ENCODE data around the gene ZNF654. TPM values are rescaled to one million over a fixed set of nuclear protein-coding genes. Genes with fewer than 3 reads are reported as not detected.

ZNF654 gene
- total and polyA plus RNA-seq, 2 of the 13 experiments (the other 11 are each of a cell fraction or from before 2014, with no cell fraction given): 1.8 to 4.1 TPM

DNA sequence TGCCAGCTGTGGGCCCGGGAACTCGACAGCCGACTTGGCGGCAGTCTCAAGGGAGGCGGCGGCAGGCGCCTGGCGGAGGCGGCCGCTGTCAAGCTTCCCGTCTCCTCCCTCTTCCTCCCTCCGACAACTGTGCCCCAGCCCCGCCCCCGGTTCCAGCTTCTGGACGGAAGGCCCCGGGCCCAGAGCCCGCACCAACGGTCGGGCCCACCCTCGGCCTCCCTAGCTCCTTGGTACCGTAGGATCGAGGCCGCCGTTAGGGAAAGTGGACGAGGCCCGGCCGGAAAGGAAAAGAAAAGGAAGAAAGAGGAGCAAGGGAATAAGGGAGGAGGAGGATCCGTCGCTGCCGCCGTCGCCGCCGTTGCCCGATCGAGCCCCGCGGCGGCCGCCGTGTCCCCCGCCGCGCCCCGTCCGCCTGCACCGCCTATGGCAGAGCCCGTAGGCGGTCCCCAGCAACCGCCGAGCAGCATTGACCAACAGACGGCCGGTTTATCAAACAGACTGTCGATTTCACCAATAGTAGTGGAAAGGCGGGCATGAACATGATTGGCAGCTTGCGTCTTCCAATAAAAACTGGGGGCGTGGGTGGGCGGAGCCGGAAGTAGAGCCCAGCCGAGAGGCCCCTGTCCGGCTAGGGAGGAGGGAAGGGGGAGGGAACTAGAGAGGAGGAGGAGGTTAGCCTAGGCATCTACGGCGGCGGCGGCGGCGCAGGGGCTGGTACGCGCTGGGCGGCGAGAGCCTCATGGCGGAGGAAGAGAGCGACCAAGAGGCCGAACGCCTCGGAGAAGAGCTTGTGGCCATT is at the start of gene ZNF654, which contains the start of gene CGGBP1 (continued):
- TF ChIP-seq NCOR1 (IDR thresholded peaks at IDR 0.05; ENCODE audit: borderline replicate concordance, low read length) (no peak), ZNF367 (CRISPR knock-in tag; IDR thresholded peaks at IDR 0.05; ENCODE audit: borderline replicate concordance) (no peak; the same call in 1 of the 2 replicates), ATF7 (IDR thresholded peaks at IDR 0.05) (no peak), ATF7 (CRISPR knock-in tag; IDR thresholded peaks at IDR 0.05) (no peak), NR1H2 (CRISPR knock-in tag; IDR thresholded peaks at IDR 0.05; ENCODE audit: borderline replicate concordance, low read depth) (no peak), IRF9 (CRISPR knock-in tag; IDR thresholded peaks at IDR 0.05; ENCODE audit: borderline replicate concordance) (peak; percentile 76), ZNF546 (CRISPR knock-in tag; conservative IDR thresholded peaks at IDR 0.05) (no peak), TEAD2 (CRISPR knock-in tag; IDR thresholded peaks at IDR 0.05) (peak; percentile 33; the same call in 1 of the 2 replicates), ZNF816 (CRISPR knock-in tag; IDR thresholded peaks at IDR 0.05; ENCODE audit: borderline replicate concordance) (peak; percentile 72; the same call in 1 of the 2 replicates), ZNF292 (CRISPR knock-in tag; IDR thresholded peaks at IDR 0.05; ENCODE audit: borderline replicate concordance, low read depth) (peak; percentile 44; the same call in 1 of the 2 replicates), MAFG (CRISPR knock-in tag; IDR thresholded peaks at IDR 0.05) (no peak), MLXIP (CRISPR knock-in tag; IDR thresholded peaks at IDR 0.05; ENCODE audit: borderline replicate concordance) (no peak), FOXK1 (CRISPR knock-in tag; IDR thresholded peaks at IDR 0.05; ENCODE audit: borderline replicate concordance, low read depth) (peak; percentile 16; the same call in 1 of the 2 replicates), MXD3 (CRISPR knock-in tag; IDR thresholded peaks at IDR 0.05) (no peak), ZFP36L1 (CRISPR knock-in tag; IDR thresholded peaks at IDR 0.05) (no peak), ZNF343 (CRISPR knock-in tag; IDR thresholded peaks at IDR 0.05) (peak; percentile 37; the same call in 1 of the 2 replicates), ZNF234 (CRISPR knock-in tag; conservative IDR thresholded peaks at IDR 0.05) (no peak), ZNF143 (CRISPR knock-in tag; IDR thresholded peaks at IDR 0.05) (peak; percentile 22; the same call in 1 of the 2 replicates)
- TF ChIP-seq, protein P1, sequence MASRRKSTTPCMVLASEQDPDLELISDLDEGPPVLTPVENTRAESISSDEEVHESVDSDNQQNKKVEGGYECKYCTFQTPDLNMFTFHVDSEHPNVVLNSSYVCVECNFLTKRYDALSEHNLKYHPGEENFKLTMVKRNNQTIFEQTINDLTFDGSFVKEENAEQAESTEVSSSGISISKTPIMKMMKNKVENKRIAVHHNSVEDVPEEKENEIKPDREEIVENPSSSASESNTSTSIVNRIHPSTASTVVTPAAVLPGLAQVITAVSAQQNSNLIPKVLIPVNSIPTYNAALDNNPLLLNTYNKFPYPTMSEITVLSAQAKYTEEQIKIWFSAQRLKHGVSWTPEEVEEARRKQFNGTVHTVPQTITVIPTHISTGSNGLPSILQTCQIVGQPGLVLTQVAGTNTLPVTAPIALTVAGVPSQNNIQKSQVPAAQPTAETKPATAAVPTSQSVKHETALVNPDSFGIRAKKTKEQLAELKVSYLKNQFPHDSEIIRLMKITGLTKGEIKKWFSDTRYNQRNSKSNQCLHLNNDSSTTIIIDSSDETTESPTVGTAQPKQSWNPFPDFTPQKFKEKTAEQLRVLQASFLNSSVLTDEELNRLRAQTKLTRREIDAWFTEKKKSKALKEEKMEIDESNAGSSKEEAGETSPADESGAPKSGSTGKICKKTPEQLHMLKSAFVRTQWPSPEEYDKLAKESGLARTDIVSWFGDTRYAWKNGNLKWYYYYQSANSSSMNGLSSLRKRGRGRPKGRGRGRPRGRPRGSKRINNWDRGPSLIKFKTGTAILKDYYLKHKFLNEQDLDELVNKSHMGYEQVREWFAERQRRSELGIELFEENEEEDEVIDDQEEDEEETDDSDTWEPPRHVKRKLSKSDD (CRISPR knock-in tag; IDR thresholded peaks at IDR 0.05; ENCODE audit: low read depth): no peak
- TF ChIP-seq, protein P2, sequence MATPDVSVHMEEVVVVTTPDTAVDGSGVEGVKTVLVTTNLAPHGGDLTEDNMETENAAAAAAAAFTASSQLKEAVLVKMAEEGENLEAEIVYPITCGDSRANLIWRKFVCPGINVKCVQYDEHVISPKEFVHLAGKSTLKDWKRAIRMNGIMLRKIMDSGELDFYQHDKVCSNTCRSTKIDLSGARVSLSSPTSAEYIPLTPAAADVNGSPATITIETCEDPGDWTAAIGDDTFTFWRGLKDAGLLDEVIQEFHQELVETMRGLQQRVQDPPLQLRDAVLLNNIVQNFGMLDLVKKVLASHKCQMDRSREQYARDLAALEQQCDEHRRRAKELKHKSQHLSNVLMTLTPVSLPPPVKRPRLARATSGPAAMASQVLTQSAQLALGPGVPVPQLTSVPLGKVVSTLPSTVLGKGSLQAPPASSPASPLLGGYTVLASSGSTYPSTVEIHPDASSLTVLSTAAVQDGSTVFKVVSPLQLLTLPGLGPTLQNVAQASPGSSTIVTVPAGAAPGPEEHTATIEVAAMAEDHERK (CRISPR knock-in tag; IDR thresholded peaks at IDR 0.05; ENCODE audit: low read depth): 0 out of 2 replicates have a peak, but pooled peaks have one; percentile 33

All from HepG2 (cell line).